Keratinocyte (primary cell): ENCODE measurements around the gene SNX17. TPM values are rescaled to one million over a fixed set of nuclear protein-coding genes. Genes with fewer than 3 reads are reported as not detected.

Experiments used
- DNase-seq: peaks from one replicate; pipeline ENCODE4 v3.0.0-alpha.2; 2011; ENCODE audit warnings: low read depth, missing footprints, low spot score
- FAIRE-seq: peaks from 2 replicates; lab custom pipeline; 2011; peaks lifted over from hg19 to GRCh38; lab: Jason Lieb, UNC
- H2AFZ ChIP-seq: 2 replicates; pipeline ENCODE4 v1.6.0; 2012; ENCODE audit warnings: low read length, control low read depth, inconsistent platforms; ENCODE audit not compliant: control insufficient read depth
- H3K27ac ChIP-seq: 2 replicates; pipeline ENCODE4 v1.5.1; 2011; ENCODE audit warnings: low read length; ENCODE audit not compliant: control insufficient read depth, insufficient read depth
- H3K27me3 ChIP-seq: 3 replicates; pipeline ENCODE4 v1.6.0; 2011; ENCODE audit warnings: low read length; ENCODE audit not compliant: control insufficient read depth, insufficient read depth; ENCODE audit errors: extremely low read depth
- H3K36me3 ChIP-seq, 2 experiments: 2 replicates in 1 of 2; 3 replicates in 1 of 2; pipeline ENCODE4 v1.5.1; 2011; ENCODE audit warnings: low read length in 2 of 2, mild to moderate bottlenecking in 1 of 2; ENCODE audit not compliant: control insufficient read depth in 2 of 2, insufficient read depth in 2 of 2; ENCODE audit errors: extremely low read depth in 1 of 2
- H3K4me1 ChIP-seq: 3 replicates; pipeline ENCODE4 v1.5.1; 2011; ENCODE audit warnings: low read length; ENCODE audit not compliant: control insufficient read depth, insufficient read depth; ENCODE audit errors: extremely low read depth
- H3K4me2 ChIP-seq: 3 replicates; pipeline ENCODE4 v1.6.0; 2011; ENCODE audit warnings: low read depth, low read length; ENCODE audit not compliant: control insufficient read depth, insufficient read depth; ENCODE audit errors: extremely low read depth
- H3K4me3 ChIP-seq, 3 experiments: fragments of 200-600 bp in 1 of 3; sonication (generic) in 1 of 3; 2 replicates in 2 of 3; 3 replicates in 1 of 3; pipeline ENCODE4 v1.5.1; 2011 to 2016; ENCODE audit warnings: low read length in 3 of 3, mild to moderate bottlenecking in 3 of 3, control low read depth in 2 of 3, inconsistent platforms in 1 of 3, low read depth in 1 of 3, mixed read lengths in 1 of 3, mixed run types in 1 of 3, moderate library complexity in 1 of 3; ENCODE audit not compliant: control insufficient read depth in 2 of 3, insufficient read depth in 2 of 3; ENCODE audit errors: extremely low read depth in 1 of 3
- H3K79me2 ChIP-seq: 2 replicates; pipeline ENCODE4 v1.6.0; 2012; ENCODE audit warnings: low read length; ENCODE audit not compliant: control insufficient read depth, insufficient read depth
- H3K9ac ChIP-seq: 3 replicates; pipeline ENCODE4 v1.6.0; 2011; ENCODE audit warnings: low read length; ENCODE audit not compliant: control insufficient read depth, insufficient read depth; ENCODE audit errors: extremely low read depth
- H3K9me1 ChIP-seq: 3 replicates; pipeline ENCODE4 v1.6.0; 2011; ENCODE audit warnings: low read length; ENCODE audit not compliant: control insufficient read depth, insufficient read depth; ENCODE audit errors: extremely low read depth
- H3K9me3 ChIP-seq: 2 replicates; pipeline ENCODE4 v1.5.1; 2012; ENCODE audit warnings: low read depth, low read length; ENCODE audit not compliant: control insufficient read depth
- H4K20me1 ChIP-seq: 3 replicates; pipeline ENCODE4 v1.6.0; 2011; ENCODE audit warnings: low read length; ENCODE audit not compliant: control insufficient read depth, insufficient read depth; ENCODE audit errors: extremely low read depth
- CTCF ChIP-seq, 3 experiments: IDR thresholded peaks in 1 of 3; conservative IDR thresholded peaks in 1 of 3; optimal IDR thresholded peaks in 1 of 3; 2 replicates in 2 of 3; 3 replicates in 1 of 3; pipeline versions ENCODE3 to v1.5.1; 2011; ENCODE audit warnings: low read length in 3 of 3, mild to moderate bottlenecking in 3 of 3, moderate library complexity in 2 of 3, control low read depth in 1 of 3, inconsistent platforms in 1 of 3; ENCODE audit not compliant: insufficient read depth in 2 of 3; ENCODE audit errors: extremely low read depth in 1 of 3
- EZH2 ChIP-seq: IDR thresholded peaks from one replicate; pipeline ENCODE4 v1.6.1; 2012; ENCODE audit warnings: inconsistent platforms, mild to moderate bottlenecking, low read length, moderate library complexity
- dilution Hi-C: fragments of 300-500 bp; cut with MboI; formaldehyde crosslinking; loops from one replicate; pipeline ENCODE4 v1.7.0; 2020; ENCODE audit warnings: low sequenced_read_pairs; ENCODE audit not compliant: extremely low pct_ligation_motif_present
- polyA plus RNA-seq, 5 experiments: library from polyadenylated mRNA; depleted of rRNA in 3 of 5; stranded (reverse) in 3 of 5; stranded (forward) in 1 of 5; unstranded in 1 of 5; fragments of >200 nt; gene quantifications; 1 replicate in 1 of 5; 2 replicates in 3 of 5; 3 replicates in 1 of 5; pipeline versions ENCODE4 v1.2.1 to v1.2.3, GENCODE V29; 2011 to 2012; ENCODE audit warnings: missing spikeins in 2 of 5, low read depth in 1 of 5, low replicate concordance in 1 of 5

Gene SNX17
- polyA plus RNA-seq, 1 donor (not counting 4 experiments of a cell fraction or from before 2014, with no cell fraction given), result 83.3 TPM

- FAIRE-seq (no peak), DNase-seq (no peak)
- Histone ChIP-seq H2AFZ (no peak overlapping the region), H3K9me1 (no peaks in the 10 kb centered on the region), H3K4me3 (no peak overlapping the region), H3K79me2 (peaks cover 62% of the 10 kb centered on the region), H3K4me1 (peaks cover 24% of the 10 kb centered on the region), H3K4me2 (no peak overlapping the region), H3K27me3 (no peaks in the 10 kb centered on the region), H4K20me1 (peaks cover 5% of the 10 kb centered on the region), H3K9me3 (no peaks in the 10 kb centered on the region), H3K36me3 (peaks cover 34 to 56% of the 10 kb centered on the region in 2 experiments), H3K9ac (no peak overlapping the region), H3K27ac (no peak overlapping the region)
- no peak for TF ChIP-seq CTCF (optimal IDR thresholded peaks at IDR 0.05 in 1 of 3, IDR thresholded peaks at IDR 0.05 in 1 of 3, conservative IDR thresholded peaks at IDR 0.05 in 1 of 3; ENCODE audit: extremely low read depth in 1 of 3, insufficient read depth in 2 of 3, low read length in 3 of 3)
- no peak for TF ChIP-seq EZH2
- dilution Hi-C loops, result no loop called here
These were observed 2.5 kb downstream of the SNX17 start for GRCh38 chr2:27372937-27373336.

- FAIRE-seq (no peak), DNase-seq (no peak)
- H3K27me3 ChIP-seq, result no peaks in the 10 kb centered on the region
- H3K4me3 ChIP-seq, result no peak overlapping the region
- TF ChIP-seq CTCF (optimal IDR thresholded peaks at IDR 0.05 in 1 of 3, IDR thresholded peaks at IDR 0.05 in 1 of 3, conservative IDR thresholded peaks at IDR 0.05 in 1 of 3; ENCODE audit: extremely low read depth in 1 of 3, insufficient read depth in 2 of 3, low read length in 3 of 3) (no peak), EZH2 (no peak)
- H4K20me1 ChIP-seq, result peaks cover 5% of the 10 kb centered on the region
- H3K4me1 ChIP-seq, result peaks cover 24% of the 10 kb centered on the region
- H3K4me2 ChIP-seq, result no peak overlapping the region
- no peak overlapping the region for H2AFZ ChIP-seq
- H3K9me3 ChIP-seq, result no peaks in the 10 kb centered on the region
- no peaks in the 10 kb centered on the region for H3K9me1 ChIP-seq
- dilution Hi-C loops, result no loop called here
- peaks cover 62% of the 10 kb centered on the region for H3K79me2 ChIP-seq
- H3K9ac ChIP-seq, result no peak overlapping the region
- no peak overlapping the region for H3K27ac ChIP-seq
- peaks cover 33 to 50% of the 10 kb centered on the region in 2 experiments for H3K36me3 ChIP-seq
These were observed 3.2 kb downstream of the SNX17 start for GRCh38 chr2:27373567-27373966.
